NOMO-1 treated with DMSO at 0.1 percent for 48 hours (cell line): ENCODE data around the gene RNF112.

Source experiments
- DNase-seq: peaks from one replicate; lab custom pipeline; 2025; ENCODE audit not compliant: unreplicated experiment; lab: John Stamatoyannopoulos, UW

Gene RNF112

GRCh38 chr17:19374136-19374535 lies 36.9 kb upstream of the RNF112 start:
- DNase-seq = no peak

GRCh38 chr17:19375732-19376131 lies 35.3 kb upstream of the RNF112 start:
- DNase-seq = no peak

GRCh38 chr17:19376811-19377210 lies 34.2 kb upstream of the RNF112 start:
- no peak for DNase-seq

- DNase-seq = peak; percentile 98
These were observed 33.2 kb upstream of the RNF112 start for GRCh38 chr17:19377602-19378415.

GRCh38 chr17:19378416-19379360 lies 32.3 kb upstream of the RNF112 start, which contains the start of gene MAPK7:
TSS of gene MAPK7 (plus strand) at chr17:19378498. CDS start at chr17:19378901, 403 bp downstream.
- no peak for DNase-seq

- DNase-seq = no peak
These were observed 31.5 kb upstream of the RNF112 start for GRCh38 chr17:19379361-19380065.

- DNase-seq = no peak
These were observed 30.3 kb upstream of the RNF112 start for GRCh38 chr17:19380481-19381301.

- no peak for DNase-seq
These were observed 29.7 kb upstream of the RNF112 start for GRCh38 chr17:19381361-19381740.

- DNase-seq = no peak
These were observed 29.1 kb upstream of the RNF112 start for GRCh38 chr17:19381741-19382444.

GRCh38 chr17:19382531-19383444 lies 28.2 kb upstream of the RNF112 start:
- no peak for DNase-seq

GRCh38 chr17:19383681-19384470 lies 27.2 kb upstream of the RNF112 start:
- no peak for DNase-seq

- no peak for DNase-seq
These were observed 26.2 kb upstream of the RNF112 start for GRCh38 chr17:19384723-19385391.

GRCh38 chr17:19385521-19385983 lies 25.5 kb upstream of the RNF112 start:
- no peak for DNase-seq

GRCh38 chr17:19386051-19386929 lies 24.7 kb upstream of the RNF112 start:
- DNase-seq = peak; percentile 92

- DNase-seq = no peak
These were observed 23.8 kb upstream of the RNF112 start, which contains the start of gene MFAP4 for GRCh38 chr17:19386974-19387920. TSS of gene MFAP4 (minus strand) at chr17:19387190. CDS start at chr17:19387155, 35 bp downstream.
